ENCODE results near the gene ARNT2. TPM values are rescaled to one million over a fixed set of nuclear protein-coding genes. Genes with fewer than 3 reads are reported as not detected.

ARNT2 gene
- total RNA-seq, 1 donor from 2014 or later = 3.6 TPM

DNA sequence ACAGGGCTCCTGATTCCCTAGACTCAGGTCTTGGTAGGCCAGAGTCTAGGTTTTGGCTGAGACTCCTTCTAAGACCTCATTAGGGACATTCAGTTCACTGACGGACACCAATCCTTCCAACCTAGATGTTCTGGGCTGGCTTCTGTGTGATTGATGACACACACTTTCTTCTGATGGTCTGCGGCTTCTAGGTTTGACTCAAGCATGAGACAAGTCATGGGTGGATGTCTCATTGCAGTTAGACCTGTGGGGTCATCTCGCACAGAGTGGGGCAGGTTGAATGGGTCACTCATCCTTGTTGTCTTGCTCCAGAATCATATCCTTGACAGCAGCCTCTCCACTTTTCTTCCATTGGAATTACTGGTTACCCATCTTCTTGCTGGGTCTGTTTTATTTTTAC lies 35.8 kb downstream of the ARNT2 start:
- Histone ChIP-seq H3K36me3 (no peaks in the 10 kb centered on the region), H3K4me1 (no peaks in the 10 kb centered on the region), H3K27ac (replicated peaks) (no peak overlapping the region), H3K27me3 (ENCODE audit: low read depth) (peaks cover 45% of the 10 kb centered on the region), H3K4me3 (no peak overlapping the region), H3K9me3 (replicated peaks) (no peaks in the 10 kb centered on the region)
- DNase-seq = no peak
- intact Hi-C loops (cut with micrococcal nuclease) = loop anchor here (10.0 kb wide), 1 partner anchor 355 kb away; no protein-coding TSS in a partner anchor
- TF ChIP-seq, protein P1, sequence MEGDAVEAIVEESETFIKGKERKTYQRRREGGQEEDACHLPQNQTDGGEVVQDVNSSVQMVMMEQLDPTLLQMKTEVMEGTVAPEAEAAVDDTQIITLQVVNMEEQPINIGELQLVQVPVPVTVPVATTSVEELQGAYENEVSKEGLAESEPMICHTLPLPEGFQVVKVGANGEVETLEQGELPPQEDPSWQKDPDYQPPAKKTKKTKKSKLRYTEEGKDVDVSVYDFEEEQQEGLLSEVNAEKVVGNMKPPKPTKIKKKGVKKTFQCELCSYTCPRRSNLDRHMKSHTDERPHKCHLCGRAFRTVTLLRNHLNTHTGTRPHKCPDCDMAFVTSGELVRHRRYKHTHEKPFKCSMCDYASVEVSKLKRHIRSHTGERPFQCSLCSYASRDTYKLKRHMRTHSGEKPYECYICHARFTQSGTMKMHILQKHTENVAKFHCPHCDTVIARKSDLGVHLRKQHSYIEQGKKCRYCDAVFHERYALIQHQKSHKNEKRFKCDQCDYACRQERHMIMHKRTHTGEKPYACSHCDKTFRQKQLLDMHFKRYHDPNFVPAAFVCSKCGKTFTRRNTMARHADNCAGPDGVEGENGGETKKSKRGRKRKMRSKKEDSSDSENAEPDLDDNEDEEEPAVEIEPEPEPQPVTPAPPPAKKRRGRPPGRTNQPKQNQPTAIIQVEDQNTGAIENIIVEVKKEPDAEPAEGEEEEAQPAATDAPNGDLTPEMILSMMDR (IDR thresholded peaks at IDR 0.05; ENCODE audit: borderline replicate concordance) = no peak

DNA sequence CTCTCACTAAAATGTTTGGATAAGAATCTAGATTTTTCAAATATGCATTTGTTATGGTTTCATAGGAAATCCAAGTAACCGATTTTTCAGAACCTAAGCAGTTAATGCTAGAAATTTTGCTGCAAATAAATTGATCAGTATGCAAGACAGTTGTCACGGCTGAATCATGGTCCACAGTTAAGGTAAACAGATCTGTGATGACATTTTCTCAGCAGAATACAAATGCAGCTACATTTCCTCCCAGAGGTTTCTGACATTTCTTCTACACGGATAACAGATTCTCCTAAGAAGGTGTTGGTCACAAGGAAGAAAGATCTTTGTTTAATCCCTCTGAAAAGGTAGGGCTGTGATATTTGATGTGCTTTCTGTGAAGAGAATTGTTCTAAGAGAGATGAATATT lies 36.9 kb downstream of the ARNT2 start:
- Histone ChIP-seq H3K27me3 (ENCODE audit: low read depth) (peaks cover 44% of the 10 kb centered on the region), H3K9me3 (replicated peaks) (no peaks in the 10 kb centered on the region), H3K27ac (replicated peaks) (no peak overlapping the region), H3K4me3 (no peak overlapping the region), H3K4me1 (no peaks in the 10 kb centered on the region), H3K36me3 (no peaks in the 10 kb centered on the region)
- TF ChIP-seq, protein P1 (IDR thresholded peaks at IDR 0.05; ENCODE audit: borderline replicate concordance) = no peak
- intact Hi-C loops (cut with micrococcal nuclease) = loop anchor here (10.0 kb wide), 1 partner anchor 354 kb away; no protein-coding TSS in a partner anchor
- no peak for DNase-seq

DNA sequence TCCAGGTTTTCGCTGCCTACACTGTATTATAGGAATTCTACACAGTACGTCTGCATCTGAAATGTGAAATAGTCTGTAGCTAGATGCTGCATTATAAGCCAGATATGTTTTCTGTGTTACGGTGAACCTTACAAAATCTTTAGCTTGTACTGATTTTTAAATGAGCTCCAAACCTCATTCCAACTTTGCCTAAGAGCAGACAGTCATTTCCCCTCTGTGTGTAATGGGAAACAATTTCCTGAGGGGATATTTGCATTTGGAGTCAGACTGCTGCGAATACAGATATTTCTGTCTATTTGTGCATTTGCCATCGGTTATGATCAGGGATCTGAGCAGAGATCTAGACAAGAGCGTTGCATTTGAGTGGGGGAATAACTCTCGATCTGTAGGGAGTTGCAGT lies 37.5 kb downstream of the ARNT2 start:
- Histone ChIP-seq H3K27me3 (ENCODE audit: low read depth) (peaks cover 41% of the 10 kb centered on the region), H3K4me1 (no peaks in the 10 kb centered on the region), H3K27ac (replicated peaks) (no peak overlapping the region), H3K9me3 (replicated peaks) (no peaks in the 10 kb centered on the region), H3K36me3 (no peaks in the 10 kb centered on the region), H3K4me3 (no peak overlapping the region)
- intact Hi-C loops (cut with micrococcal nuclease) = loop anchor here (10.0 kb wide), 1 partner anchor 353 kb away; no protein-coding TSS in a partner anchor
- no peak for DNase-seq
- TF ChIP-seq, protein P1 (IDR thresholded peaks at IDR 0.05; ENCODE audit: borderline replicate concordance) = no peak

GRCh38 chr15:80442728-80443403 lies 38.7 kb downstream of the ARNT2 start:
- Histone ChIP-seq H3K9me3 (replicated peaks) (no peaks in the 10 kb centered on the region), H3K27me3 (ENCODE audit: low read depth) (peaks cover 41% of the 10 kb centered on the region), H3K4me1 (no peaks in the 10 kb centered on the region), H3K27ac (replicated peaks) (no peak overlapping the region), H3K4me3 (no peak overlapping the region), H3K36me3 (no peaks in the 10 kb centered on the region)
- no peak for DNase-seq
- intact Hi-C loops (cut with micrococcal nuclease) = loop anchor here (10.0 kb wide), 1 partner anchor 352 kb away; no protein-coding TSS in a partner anchor
- TF ChIP-seq, protein P1 (IDR thresholded peaks at IDR 0.05; ENCODE audit: borderline replicate concordance) = no peak

GRCh38 chr15:80444680-80445251 lies 40.6 kb downstream of the ARNT2 start:
- TF ChIP-seq, protein P1 (IDR thresholded peaks at IDR 0.05; ENCODE audit: borderline replicate concordance) = no peak
- Histone ChIP-seq H3K4me3 (no peak overlapping the region), H3K36me3 (no peaks in the 10 kb centered on the region), H3K27ac (replicated peaks) (no peak overlapping the region), H3K4me1 (no peaks in the 10 kb centered on the region), H3K27me3 (ENCODE audit: low read depth) (peaks cover 42% of the 10 kb centered on the region), H3K9me3 (replicated peaks) (no peaks in the 10 kb centered on the region)
- no peak for DNase-seq
- intact Hi-C loops (cut with micrococcal nuclease) = loop anchor here (10.0 kb wide), 1 partner anchor 350 kb away; no protein-coding TSS in a partner anchor

Measured in left ventricle myocardium inferior (tissue), 1 donor.